Measurements from ENCODE around the gene KAT8. TPM values are rescaled to one million over a fixed set of nuclear protein-coding genes. Genes with fewer than 3 reads are reported as not detected.
"Not testable (repeated sequence)": the region's sequence is repeated elsewhere in the genome, so short reads cannot be mapped to it uniquely, and the experiment has no call there.

Gene KAT8
- total RNA-seq, 1 donor = 24.6 TPM

DNA sequence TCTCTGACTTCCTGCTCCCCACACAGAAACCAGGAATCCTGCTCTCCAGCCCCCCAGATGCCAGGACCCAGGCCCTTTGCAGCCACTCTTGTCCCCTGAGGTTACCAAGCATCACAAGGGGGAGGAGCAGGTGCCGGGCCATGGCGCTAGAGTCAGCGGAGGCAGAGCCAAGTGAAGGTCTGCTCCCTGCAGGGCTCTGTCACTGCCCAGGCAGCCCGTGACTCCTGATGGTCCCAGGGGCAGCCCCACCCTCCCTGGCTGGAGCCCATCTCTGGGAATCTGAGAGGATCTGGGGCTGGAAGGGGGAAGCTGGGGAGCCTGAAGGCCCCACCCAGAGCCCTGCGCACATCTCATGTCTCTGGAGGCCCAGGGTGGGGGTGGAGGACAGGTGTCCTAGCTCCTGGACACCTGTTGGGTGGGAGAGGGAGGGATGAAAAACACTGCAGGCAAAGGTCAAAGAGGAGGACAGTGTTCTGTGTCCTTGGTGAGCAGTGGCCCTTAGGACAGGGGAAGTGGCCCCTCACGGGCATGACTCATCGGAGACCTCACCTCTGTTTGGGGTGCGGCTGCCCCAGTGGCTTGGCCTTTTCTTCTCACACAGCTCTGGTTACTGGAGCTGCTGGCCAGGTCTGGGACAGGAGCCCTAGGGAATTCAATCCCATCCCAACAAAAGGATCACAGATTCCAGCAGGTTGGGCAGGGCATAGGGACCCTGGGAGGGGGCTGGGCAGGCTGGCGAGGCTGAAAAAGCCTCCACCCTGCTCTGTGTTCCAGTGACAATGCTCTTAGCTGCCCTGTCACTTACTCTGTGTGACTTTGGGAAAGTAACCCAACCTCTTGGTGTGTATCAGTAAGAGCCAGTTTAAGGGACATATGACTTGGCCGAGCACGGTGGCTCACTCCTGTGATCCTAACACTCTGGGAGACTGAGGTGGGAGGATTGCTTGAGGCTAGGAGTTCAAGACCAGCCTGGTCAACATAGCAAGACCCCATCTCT, 32.7 kb downstream of the KAT8 start, which contains the start of gene PRSS36:
TSS of gene PRSS36 (minus strand) at position 173 of the 997 bp plus-strand sequence. CDS start at position 142, 31 bp downstream.
- TF ChIP-seq, protein P1, sequence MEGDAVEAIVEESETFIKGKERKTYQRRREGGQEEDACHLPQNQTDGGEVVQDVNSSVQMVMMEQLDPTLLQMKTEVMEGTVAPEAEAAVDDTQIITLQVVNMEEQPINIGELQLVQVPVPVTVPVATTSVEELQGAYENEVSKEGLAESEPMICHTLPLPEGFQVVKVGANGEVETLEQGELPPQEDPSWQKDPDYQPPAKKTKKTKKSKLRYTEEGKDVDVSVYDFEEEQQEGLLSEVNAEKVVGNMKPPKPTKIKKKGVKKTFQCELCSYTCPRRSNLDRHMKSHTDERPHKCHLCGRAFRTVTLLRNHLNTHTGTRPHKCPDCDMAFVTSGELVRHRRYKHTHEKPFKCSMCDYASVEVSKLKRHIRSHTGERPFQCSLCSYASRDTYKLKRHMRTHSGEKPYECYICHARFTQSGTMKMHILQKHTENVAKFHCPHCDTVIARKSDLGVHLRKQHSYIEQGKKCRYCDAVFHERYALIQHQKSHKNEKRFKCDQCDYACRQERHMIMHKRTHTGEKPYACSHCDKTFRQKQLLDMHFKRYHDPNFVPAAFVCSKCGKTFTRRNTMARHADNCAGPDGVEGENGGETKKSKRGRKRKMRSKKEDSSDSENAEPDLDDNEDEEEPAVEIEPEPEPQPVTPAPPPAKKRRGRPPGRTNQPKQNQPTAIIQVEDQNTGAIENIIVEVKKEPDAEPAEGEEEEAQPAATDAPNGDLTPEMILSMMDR (IDR thresholded peaks at IDR 0.05; ENCODE audit: insufficient read depth, low read depth, low read length) = no peak
- DNase-seq (ENCODE audit: low read depth) = no peak
- no peak within 1 kb of the TSS for H3K4me3 ChIP-seq (ENCODE audit: low read depth, low read length)

DNA sequence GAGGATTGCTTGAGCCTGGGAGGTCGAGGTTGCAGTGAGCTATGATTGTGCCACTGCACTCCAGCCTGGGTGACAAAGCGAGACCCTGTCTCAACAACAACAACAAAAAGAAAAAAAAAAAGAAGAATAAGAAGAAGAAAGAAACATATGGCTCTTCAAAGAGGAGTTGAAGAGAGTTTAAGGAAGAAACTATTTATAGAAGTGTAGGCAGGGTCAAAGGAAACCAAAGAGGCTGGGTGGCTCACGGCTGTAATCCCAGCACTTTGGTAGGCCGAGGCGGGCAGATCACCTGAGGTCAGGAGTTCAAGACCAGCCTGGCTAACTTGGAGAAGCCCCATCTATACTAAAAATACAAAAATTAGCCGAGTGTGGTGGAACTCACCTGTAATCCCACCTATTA, 33.5 kb downstream of the KAT8 start:
- H3K4me3 ChIP-seq (ENCODE audit: low read depth, low read length); DNase-seq (ENCODE audit: low read depth): not testable (repeated sequence)

DNA sequence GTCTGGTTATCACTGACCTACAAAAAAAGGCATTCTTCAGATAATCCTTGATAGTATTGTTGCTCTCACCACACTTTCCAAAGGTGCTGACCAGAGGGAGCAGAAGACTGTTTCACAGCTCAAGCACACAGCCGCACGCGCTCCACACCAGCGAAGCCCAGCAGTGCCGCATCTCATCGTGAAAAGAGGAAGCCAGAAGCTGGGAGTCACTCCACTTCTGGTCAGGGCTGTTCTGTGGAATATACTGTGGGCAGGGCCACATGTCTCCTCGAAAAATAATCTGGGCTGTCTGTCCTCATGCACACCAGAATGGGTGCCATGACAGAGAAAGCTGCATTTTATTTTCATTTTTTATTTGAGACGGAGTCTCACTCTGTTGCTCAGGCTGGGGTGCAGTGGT, 39.7 kb downstream of the KAT8 start:
- no peak overlapping the region for H3K4me3 ChIP-seq (ENCODE audit: low read depth, low read length)
- no peak for DNase-seq (ENCODE audit: low read depth)
- TF ChIP-seq, protein P1 (IDR thresholded peaks at IDR 0.05; ENCODE audit: insufficient read depth, low read depth, low read length) = no peak

DNA sequence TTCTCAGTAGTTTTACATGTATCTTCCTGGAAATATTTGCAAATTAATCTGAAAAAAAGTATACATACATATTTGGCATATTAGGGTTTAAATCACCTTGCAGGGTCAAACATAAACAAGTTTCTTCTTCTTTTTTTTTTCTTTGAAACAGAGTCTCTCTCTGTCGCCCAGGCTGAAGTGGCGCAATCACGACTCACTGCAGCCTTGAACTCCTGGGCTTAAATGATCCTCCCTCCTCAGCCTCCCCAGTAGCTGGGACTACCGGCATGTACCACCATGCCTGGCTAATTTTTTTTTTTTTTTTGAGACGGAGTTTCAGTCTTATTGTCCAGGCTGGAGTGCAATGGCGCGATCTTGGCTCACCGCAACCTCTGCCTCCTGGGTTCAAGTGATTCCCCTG, 49.9 kb downstream of the KAT8 start:
- TF ChIP-seq, protein P1 (IDR thresholded peaks at IDR 0.05; ENCODE audit: insufficient read depth, low read depth, low read length) = no peak
- no peak for DNase-seq (ENCODE audit: low read depth)
- H3K4me3 ChIP-seq (ENCODE audit: low read depth, low read length) = no peak overlapping the region

DNA sequence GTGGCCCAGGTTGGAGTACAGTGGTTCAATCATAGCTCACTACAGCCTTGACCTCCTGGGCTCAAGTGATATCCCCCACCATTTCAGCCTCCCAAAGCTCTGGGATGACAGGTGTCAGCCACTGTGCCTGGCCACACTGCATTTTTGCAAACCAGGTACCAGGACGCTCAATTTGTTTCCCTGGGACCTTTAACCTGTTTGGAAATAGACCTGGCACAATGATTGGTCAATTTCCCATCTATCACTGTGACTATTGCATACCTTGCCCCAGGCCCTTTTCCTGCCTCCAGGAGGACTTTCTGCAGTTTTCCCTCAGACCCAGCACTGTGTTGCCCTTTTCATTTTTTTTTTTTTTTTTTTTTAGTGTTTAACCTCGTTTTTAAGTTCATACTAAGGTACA, 51.4 kb downstream of the KAT8 start:
- H3K4me3 ChIP-seq (ENCODE audit: low read depth, low read length) = no peak overlapping the region
- DNase-seq (ENCODE audit: low read depth) = no peak
- TF ChIP-seq, protein P1 (IDR thresholded peaks at IDR 0.05; ENCODE audit: insufficient read depth, low read depth, low read length) = no peak

DNA sequence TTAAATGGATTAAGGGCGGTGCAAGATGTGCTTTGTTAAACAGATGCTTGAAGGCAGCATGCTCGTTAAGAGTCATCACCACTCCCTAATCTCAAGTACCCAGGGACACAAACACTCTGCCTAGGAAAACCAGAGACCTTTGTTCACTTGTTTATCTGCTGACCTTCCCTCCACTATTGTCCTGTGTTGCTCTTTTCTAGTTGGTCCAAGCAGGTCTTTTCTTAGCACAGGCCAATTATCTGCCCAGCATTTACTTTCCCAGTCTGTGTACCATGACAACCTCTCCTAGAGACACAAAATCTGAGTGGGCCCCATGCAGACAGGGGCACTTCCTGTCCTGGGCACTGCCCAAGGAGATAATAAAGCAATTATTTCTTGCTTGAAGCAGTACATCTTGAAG, 52.6 kb downstream of the KAT8 start:
- H3K4me3 ChIP-seq (ENCODE audit: low read depth, low read length); DNase-seq (ENCODE audit: low read depth): not testable (repeated sequence)

DNA sequence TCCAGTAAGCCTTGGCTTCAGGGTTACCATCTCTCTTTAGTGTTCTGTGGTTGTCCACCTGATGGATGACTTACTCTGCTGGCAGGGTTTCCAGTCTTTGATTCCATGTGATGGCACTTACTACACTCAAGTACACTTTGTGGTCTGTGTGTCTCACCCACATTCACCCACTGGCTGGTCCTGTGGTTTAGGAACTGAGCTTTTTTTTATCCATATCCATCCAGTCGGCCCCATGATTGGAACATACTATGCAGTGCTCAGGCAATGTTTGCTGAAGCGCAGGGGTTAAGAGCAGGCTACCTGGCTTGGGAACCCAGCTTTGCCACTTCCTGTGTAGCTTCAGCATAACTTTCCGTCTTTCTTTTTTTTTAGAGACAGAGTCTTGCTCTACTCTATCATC, 59.7 kb downstream of the KAT8 start:
- H3K4me3 ChIP-seq (ENCODE audit: low read depth, low read length) = no peak overlapping the region
- no peak for DNase-seq (ENCODE audit: low read depth)
- TF ChIP-seq, protein P1 (IDR thresholded peaks at IDR 0.05; ENCODE audit: insufficient read depth, low read depth, low read length) = no peak

Data from fibroblast of villous mesenchyme (primary cell).